Tibial artery (tissue), 4 donors: ENCODE data around the gene PCAT6.

ENCODE experiments used
- DNase-seq, 2 donors: peaks; one replicate each; pipeline ENCODE4 v3.0.0-alpha.2; 2019
- H3K27ac ChIP-seq, 2 donors: fragments of 200-600 bp; sonication (generic) in 1 of 2; 1 replicate in 1 of 2; 2 replicates in 1 of 2; pipeline ENCODE4 v1.5.1; 2018 to 2019; ENCODE audit warnings: mild to moderate bottlenecking in 1 of 2
- H3K27me3 ChIP-seq, 2 donors: fragments of 200-600 bp; sonication (generic) in 1 of 2; one replicate each; pipeline versions ENCODE4 v1.5.1 to v1.6.0; 2016 to 2019
- H3K36me3 ChIP-seq, 3 donors: fragments of 200-600 bp; sonication (generic) in 2 of 3; one replicate each; pipeline ENCODE4 v1.5.1; 2016 to 2019; ENCODE audit warnings: mild to moderate bottlenecking in 2 of 3
- H3K4me1 ChIP-seq, 4 donors: fragments of 200-600 bp; sonication (generic) in 2 of 4; 1 replicate in 3 of 4; 2 replicates in 1 of 4; pipeline ENCODE4 v1.5.1; 2016 to 2019
- H3K4me3 ChIP-seq, 2 donors: fragments of 200-600 bp; sonication (generic) in 1 of 2; 1 replicate in 1 of 2; 2 replicates in 1 of 2; pipeline ENCODE4 v1.5.1; 2018 to 2019; ENCODE audit warnings: mild to moderate bottlenecking in 2 of 2
- H3K9me3 ChIP-seq, 3 donors: fragments of 200-600 bp; sonication (generic) in 1 of 3; one replicate each; pipeline ENCODE4 v1.5.1; 2016 to 2019
- CTCF ChIP-seq, 2 experiments: fragments of 200-600 bp in 1 of 2; fragments of 450-650 bp in 1 of 2; IDR thresholded peaks; one replicate each; pipeline ENCODE4 v1.5.1; 2017 to 2019; ENCODE audit warnings: antibody characterized with exemption in 2 of 2, mild to moderate bottlenecking in 1 of 2, moderate library complexity in 1 of 2
- intact Hi-C: fragments of 100-400 bp; cut with DNase I; formaldehyde crosslinking; loops from one replicate; pipeline ENCODE4 v1.15.0; 2023; ENCODE audit warnings: low total_unique reads

Gene PCAT6

GRCh38 chr1:202843081-202843480, 32.3 kb downstream of the PCAT6 start:
- DNase-seq = no peak
- no peak overlapping the region for H3K27ac ChIP-seq
- intact Hi-C loops = no loop called here
- H3K9me3 ChIP-seq = no peaks in the 10 kb centered on the region
- TF ChIP-seq CTCF (IDR thresholded peaks at IDR 0.05) = no peak
- peaks cover 0 to 4% of the 10 kb centered on the region in 2 donors for H3K27me3 ChIP-seq
- no peaks in the 10 kb centered on the region for H3K4me1 ChIP-seq
- H3K4me3 ChIP-seq = no peak overlapping the region
- no peaks in the 10 kb centered on the region for H3K36me3 ChIP-seq

- no peaks in the 10 kb centered on the region for H3K36me3 ChIP-seq
- H3K27ac ChIP-seq = no peak overlapping the region
- no peak overlapping the region for H3K4me3 ChIP-seq
Observed at GRCh38 chr1:202844259-202844658, 33.5 kb downstream of the PCAT6 start.

GRCh38 chr1:202844935-202845334, 34.2 kb downstream of the PCAT6 start:
- Histone ChIP-seq H3K36me3 (no peaks in the 10 kb centered on the region), H3K4me3 (no peak overlapping the region), H3K27ac (no peak overlapping the region), H3K4me1 (no peaks in the 10 kb centered on the region), H3K9me3 (no peaks in the 10 kb centered on the region), H3K27me3 (peaks cover 0 to 4% of the 10 kb centered on the region in 2 donors)
- intact Hi-C loops = no loop called here
- no peak for DNase-seq
- TF ChIP-seq CTCF (IDR thresholded peaks at IDR 0.05) = no peak

More at GRCh38 chr1:202844259-202844658, 33.5 kb downstream of the PCAT6 start:
- no peak for TF ChIP-seq CTCF (IDR thresholded peaks at IDR 0.05)
- Histone ChIP-seq H3K9me3 (no peaks in the 10 kb centered on the region), H3K4me1 (no peaks in the 10 kb centered on the region), H3K27me3 (peaks cover 0 to 4% of the 10 kb centered on the region in 2 donors)
- intact Hi-C loops = no loop called here
- DNase-seq = no peak

GRCh38 chr1:202848191-202848542, 37.4 kb downstream of the PCAT6 start:
- Histone ChIP-seq H3K4me3 (no peak overlapping the region), H3K4me1 (no peaks in the 10 kb centered on the region), H3K27me3 (peaks cover 0 to 4% of the 10 kb centered on the region in 2 donors), H3K9me3 (no peaks in the 10 kb centered on the region), H3K27ac (no peak overlapping the region), H3K36me3 (no peaks in the 10 kb centered on the region)
- intact Hi-C loops = no loop called here
- TF ChIP-seq CTCF (IDR thresholded peaks at IDR 0.05) = no peak
- no peak for DNase-seq

- no peaks in the 10 kb centered on the region for H3K9me3 ChIP-seq
- no peaks in the 10 kb centered on the region for H3K4me1 ChIP-seq
- H3K36me3 ChIP-seq = no peaks in the 10 kb centered on the region
- intact Hi-C loops = no loop called here
- H3K27ac ChIP-seq = no peak overlapping the region
- DNase-seq = peak in 1 of 2 donors; percentile 56
- no peak for TF ChIP-seq CTCF (IDR thresholded peaks at IDR 0.05)
- no peak overlapping the region for H3K4me3 ChIP-seq
- H3K27me3 ChIP-seq = no peaks in the 10 kb centered on the region
Observed at GRCh38 chr1:202850593-202851362, 40.0 kb downstream of the PCAT6 start.
